ENCODE measurements around the gene IGF1.

Gene IGF1

DNA sequence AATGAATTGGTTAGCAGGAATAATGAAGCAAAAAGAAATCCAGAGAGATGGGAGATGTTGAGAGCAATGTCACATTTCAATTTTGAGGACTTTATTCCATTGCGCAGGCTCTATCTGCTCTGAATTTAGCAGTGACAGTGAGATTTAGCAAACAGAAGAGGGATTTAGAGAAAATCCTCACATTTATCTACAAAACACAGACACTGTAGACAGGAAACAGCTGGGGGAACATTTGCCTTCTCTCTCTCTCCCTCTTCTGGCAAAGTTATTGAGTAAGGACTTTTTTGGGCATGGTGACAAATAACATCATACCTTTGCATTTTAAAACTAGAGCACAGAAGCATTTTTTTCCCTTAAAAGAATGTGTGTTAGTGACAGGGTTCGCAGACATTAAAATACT lies at the start of gene IGF1:
TSS of gene IGF1 (minus strand) at position 158 of the 400 bp plus-strand sequence. CDS start 182 bp downstream, outside the sequence.
- no peak for DNase-seq

DNA sequence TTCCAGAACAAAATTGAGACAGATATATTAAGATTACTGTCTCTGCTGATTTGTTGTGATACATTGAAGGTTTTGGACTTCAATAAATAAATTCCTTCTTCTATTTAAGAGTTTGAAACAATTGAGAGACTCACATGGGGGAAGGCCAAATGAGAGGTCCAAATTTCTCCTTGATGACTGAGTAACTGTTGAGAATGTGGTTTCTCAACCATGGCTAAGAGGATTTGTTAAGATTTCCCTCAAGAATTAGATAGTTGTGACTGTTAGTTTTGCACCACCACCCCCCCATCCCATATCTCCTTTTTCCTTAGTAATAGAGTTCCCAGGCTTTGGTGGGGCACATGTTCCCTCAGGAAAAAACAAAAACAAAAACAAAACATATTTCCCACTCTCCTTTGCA lies 47.7 kb upstream of the IGF1 start:
- no peak for DNase-seq

DNA sequence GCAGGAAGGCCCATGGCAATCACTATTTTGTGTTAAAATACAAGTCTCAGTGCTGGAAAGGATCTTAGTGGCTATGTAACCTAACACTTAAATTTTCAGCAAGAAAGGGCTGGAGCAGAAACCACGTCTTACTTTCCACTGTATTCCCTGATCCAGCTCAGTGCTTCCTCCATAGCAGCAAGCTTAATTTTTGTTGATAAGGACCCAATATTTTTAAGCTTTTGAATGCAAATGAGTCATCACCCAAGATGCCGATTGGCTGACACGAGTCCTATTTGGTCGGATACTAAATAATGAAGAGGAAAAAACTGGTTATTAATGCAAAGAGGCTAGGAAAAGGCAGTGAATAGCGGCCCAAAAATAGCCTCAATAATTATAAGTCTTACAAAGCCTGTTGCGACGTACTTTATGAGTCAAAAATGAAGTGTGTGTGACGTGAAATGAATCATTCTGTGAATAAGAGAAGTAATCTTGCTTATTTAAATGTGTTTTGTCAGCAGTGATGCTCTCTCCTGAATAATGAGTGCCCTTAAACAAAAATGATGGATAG lies 46.9 kb upstream of the IGF1 start:
- DNase-seq: no peak

DNA sequence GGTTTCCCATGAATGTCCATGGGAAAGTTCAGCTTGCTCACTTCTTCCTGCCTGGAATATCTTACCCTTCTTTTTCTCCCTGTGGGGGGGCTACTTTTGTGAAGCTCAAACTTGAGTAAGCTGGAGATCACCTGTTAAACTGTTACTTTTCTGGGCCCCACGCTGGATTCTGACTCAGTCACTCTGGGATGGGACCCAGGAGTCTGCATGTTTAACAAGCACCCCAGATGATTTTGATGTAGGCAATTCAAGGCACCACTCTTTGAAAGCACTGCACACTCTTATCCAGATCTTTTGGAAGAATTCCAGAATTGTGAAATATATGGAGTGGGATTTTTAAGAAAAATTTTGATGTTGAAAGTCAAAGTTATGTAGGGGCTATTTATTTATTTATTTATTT lies 46.3 kb upstream of the IGF1 start:
- no peak for DNase-seq

- DNase-seq: no peak
Observed at GRCh38 chr12:102522768-102523167, 42.4 kb upstream of the IGF1 start.

DNA sequence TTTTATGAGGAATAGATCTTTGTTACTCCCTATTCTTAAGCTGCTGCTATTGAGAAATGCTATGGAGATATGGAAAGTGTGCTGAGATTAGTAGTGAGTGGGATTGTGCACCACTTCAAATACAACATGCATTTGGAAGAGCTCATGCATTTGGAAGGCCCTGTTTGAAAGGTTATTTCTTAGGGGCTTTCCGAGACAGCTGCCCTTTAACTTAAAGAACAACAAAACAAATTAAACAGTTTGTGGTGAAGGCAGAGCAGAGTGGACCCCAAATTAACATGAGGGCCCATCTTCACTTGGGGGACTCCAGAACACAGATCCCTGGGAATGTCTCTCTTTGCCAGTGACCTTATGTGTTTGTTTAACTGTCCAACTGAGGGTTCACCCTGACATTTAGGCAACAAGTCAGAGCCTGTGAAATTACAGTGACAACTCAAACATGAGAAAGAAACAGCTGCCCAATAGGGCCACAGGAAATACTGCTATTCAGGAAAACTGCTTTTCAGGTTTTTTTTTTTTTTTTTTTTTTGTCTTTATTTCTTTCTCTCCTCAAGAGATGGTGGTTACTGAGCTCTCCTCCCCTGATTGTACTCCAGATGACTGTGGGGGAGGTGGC lies 41.4 kb upstream of the IGF1 start:
- no peak for DNase-seq

GRCh38 chr12:102518871-102519270 lies 38.5 kb upstream of the IGF1 start:
- no peak for DNase-seq

- DNase-seq: no peak
Observed at GRCh38 chr12:102514696-102515095, 34.3 kb upstream of the IGF1 start.

GRCh38 chr12:102513739-102514138 lies 33.4 kb upstream of the IGF1 start:
- no peak for DNase-seq

- no peak for DNase-seq
Observed at GRCh38 chr12:102513272-102513671, 32.9 kb upstream of the IGF1 start.

- DNase-seq: no peak
Observed at GRCh38 chr12:102512523-102512922, 32.2 kb upstream of the IGF1 start.

GRCh38 chr12:102511575-102511974 lies 31.2 kb upstream of the IGF1 start:
- DNase-seq: no peak

DNA sequence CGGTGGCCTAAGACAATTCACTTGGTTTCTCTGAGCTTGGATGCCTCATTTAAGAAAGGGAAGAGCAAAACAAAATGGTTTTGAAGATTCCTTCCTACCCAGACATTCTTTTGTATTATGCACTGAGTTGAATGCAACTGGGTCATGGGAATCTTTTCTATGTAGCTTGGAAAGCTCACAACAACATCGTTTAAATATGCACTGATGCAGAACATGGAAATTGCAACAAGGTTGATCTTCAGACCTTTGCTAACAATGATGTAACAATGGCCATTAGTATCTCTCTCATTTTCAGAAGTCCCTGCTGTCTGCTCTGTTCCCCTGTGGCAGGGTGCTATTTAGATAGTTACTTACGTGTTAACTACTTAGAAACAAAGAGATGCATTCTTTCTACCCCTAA lies 30.1 kb upstream of the IGF1 start:
- DNase-seq: no peak

DNA sequence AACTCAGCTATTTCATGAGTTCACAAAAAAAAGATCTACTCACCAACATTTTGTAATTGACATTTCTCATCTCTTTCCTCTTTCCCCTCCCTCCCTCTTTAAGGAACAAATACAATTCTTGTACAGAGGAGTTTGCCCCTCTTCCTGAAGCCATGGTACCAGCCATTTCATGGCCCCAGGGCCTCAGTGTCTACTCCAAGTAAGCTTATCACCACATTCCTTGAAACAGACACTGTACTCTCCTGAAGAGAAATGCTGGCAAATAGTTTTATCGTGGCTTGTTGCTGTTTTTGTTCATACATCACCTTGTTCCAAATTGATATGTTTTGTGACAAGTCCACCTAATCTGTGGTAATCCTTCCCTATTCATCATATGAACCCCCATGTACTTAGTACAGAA lies 29.7 kb upstream of the IGF1 start:
- no peak for DNase-seq

GRCh38 chr12:102509123-102509626 lies 28.8 kb upstream of the IGF1 start:
- no peak for DNase-seq

- DNase-seq: no peak
Observed at GRCh38 chr12:102508052-102508451, 27.7 kb upstream of the IGF1 start.

- no peak for DNase-seq
Observed at GRCh38 chr12:102507301-102507700, 26.9 kb upstream of the IGF1 start.

DNA sequence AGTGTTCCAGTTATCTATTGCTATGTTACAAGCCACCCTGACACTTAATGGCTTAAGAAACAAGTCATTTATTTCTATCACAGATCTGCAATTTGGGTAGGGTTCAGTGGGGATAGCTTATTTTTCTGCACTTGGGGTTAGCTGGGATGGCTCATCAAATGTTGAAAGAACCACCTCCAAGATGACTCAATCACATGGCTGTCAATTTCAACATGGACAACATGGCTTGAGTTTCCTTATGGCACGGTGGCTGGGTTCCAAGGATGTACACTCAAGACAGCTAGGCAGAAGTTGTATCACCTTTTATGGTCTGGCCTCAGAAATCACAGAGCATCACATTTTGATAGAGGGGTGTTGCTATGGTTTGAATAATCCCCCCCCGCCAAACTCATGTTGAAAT lies 24.5 kb upstream of the IGF1 start:
- DNase-seq: no peak

GRCh38 chr12:102504280-102504679 lies 23.9 kb upstream of the IGF1 start:
- peak in 3 of 14 donors; percentile 7 to 20 (median 10) for DNase-seq

- no peak for DNase-seq
Observed at GRCh38 chr12:102503831-102504230, 23.5 kb upstream of the IGF1 start.

DNA sequence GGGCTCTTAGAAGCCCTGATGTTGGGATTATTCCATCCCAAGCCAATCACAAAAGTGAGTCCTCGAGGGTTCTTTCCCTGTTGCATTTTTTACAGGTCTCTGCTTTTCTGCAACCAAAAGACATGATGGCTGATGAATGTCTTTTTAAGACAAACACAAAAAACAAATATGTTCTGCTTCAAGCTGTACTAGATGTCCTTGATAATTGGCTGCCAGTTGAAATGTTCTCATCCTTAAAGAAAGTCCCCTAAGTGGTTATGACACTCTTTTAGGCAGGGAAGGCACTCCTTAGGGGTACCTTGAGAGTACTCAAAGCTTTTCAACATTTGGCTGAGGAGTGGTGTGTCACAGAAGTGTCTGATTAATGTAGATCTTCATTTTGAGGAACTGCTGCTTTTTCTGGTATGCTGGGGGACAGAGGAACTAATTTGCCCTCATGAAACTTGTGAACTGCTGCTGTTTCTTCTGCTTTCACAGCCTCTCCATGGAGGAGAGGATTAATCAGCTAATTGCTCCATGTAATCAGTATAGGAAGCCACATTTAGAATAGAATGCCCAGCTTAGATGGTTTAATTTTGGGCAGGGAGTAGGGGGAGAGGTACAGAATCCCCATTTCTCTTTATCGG lies 22.8 kb upstream of the IGF1 start:
- no peak for DNase-seq

DNA sequence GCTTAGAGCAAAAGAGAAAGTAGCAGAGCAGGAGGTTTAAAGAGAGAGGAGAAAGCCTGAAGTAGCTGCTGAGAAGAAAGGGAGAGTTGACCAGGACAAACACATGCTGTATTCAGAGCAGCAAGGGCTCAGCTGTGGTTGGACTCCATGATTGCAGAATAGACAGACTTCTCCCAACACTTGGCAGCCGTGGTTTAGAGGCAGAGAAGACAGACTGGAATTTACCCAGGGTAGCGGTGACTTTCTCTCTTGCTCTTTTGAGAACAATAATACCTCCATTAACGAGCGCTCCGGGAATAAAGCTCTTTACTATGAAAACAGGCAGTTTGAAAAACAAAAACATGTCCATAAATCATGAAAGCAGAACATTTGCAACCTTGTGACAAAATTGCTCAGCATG lies 21.4 kb upstream of the IGF1 start:
- no peak for DNase-seq

GRCh38 chr12:102498471-102498870 lies 18.1 kb upstream of the IGF1 start:
- DNase-seq: no peak

GRCh38 chr12:102497743-102498142 lies 17.4 kb upstream of the IGF1 start:
- no peak for DNase-seq
